ENCODE data around the gene SPRY1. TPM values are rescaled to one million over a fixed set of nuclear protein-coding genes. Genes with fewer than 3 reads are reported as not detected.

Gene SPRY1
- total RNA-seq, 2 experiments from 2014 or later: 0.13 to 0.79 TPM

GRCh38 chr4:123412700-123413512 is 16.3 kb downstream of the SPRY1 start:
- Histone ChIP-seq H3K4me3 (ENCODE audit: low read depth, low read length, poor library complexity, severe bottlenecking) (no peak overlapping the region), H3K36me3 (ENCODE audit: insufficient read depth, low read length) (no peaks in the 10 kb centered on the region), H2AFZ (ENCODE audit: low read length) (no peak overlapping the region), H3K4me2 (ENCODE audit: low read length) (peak overlapping the region; percentile 44), H4K20me1 (ENCODE audit: insufficient read depth, low read length) (no peaks in the 10 kb centered on the region), H3K9me2 (ENCODE audit: insufficient read depth, low read length) (no peaks in the 10 kb centered on the region), H3K9me3 (ENCODE audit: low read length) (no peaks in the 10 kb centered on the region), H3K4me1 (ENCODE audit: insufficient read depth, low read length, poor library complexity, severe bottlenecking) (peaks cover 19% of the 10 kb centered on the region), H3K27ac (ENCODE audit: low read depth, low read length, poor library complexity, severe bottlenecking) (no peak overlapping the region), H3K79me2 (ENCODE audit: insufficient read depth, low read depth, low read length) (no peaks in the 10 kb centered on the region)
- intact Hi-C loops (cut with micrococcal nuclease; ENCODE audit: unreplicated experiment): no loop called here
- TF ChIP-seq CTCF (conservative IDR thresholded peaks at IDR 0.05; ENCODE audit: low read length) (no peak), EZH2phosphoT487 (IDR thresholded peaks at IDR 0.05; ENCODE audit: borderline replicate concordance, low read depth, low read length) (no peak)
- no TSS peak for BruUV-seq (replicated peaks)
- POLR2A ChIA-PET: interaction anchor here (1.2 to 1.4 kb wide), 2 partner anchors 11 to 37 kb away, joined by 4 to 6 read pairs; no protein-coding TSS in a partner anchor
- DNase-seq (ENCODE audit: low spot score): no peak
- CTCF ChIA-PET (ENCODE audit: unreplicated experiment): interaction anchor here (0.6 kb wide), 1 partner anchor 118 kb away, joined by 3 read pairs; no protein-coding TSS in a partner anchor

- peaks cover 30% of the 10 kb centered on the region for H3K4me1 ChIP-seq (ENCODE audit: insufficient read depth, low read length, poor library complexity, severe bottlenecking)
- H4K20me1 ChIP-seq (ENCODE audit: insufficient read depth, low read length): no peaks in the 10 kb centered on the region
- H3K9me3 ChIP-seq (ENCODE audit: low read length): no peaks in the 10 kb centered on the region
- TF ChIP-seq EZH2phosphoT487 (IDR thresholded peaks at IDR 0.05; ENCODE audit: borderline replicate concordance, low read depth, low read length) (no peak), CTCF (conservative IDR thresholded peaks at IDR 0.05; ENCODE audit: low read length) (no peak)
- H3K79me2 ChIP-seq (ENCODE audit: insufficient read depth, low read depth, low read length): no peaks in the 10 kb centered on the region
- no peak overlapping the region for H3K27ac ChIP-seq (ENCODE audit: low read depth, low read length, poor library complexity, severe bottlenecking)
- DNase-seq (ENCODE audit: low spot score): no peak
- H3K4me2 ChIP-seq (ENCODE audit: low read length): no peak overlapping the region
- POLR2A ChIA-PET: no interaction called here
- BruUV-seq (replicated peaks): no TSS peak
- H2AFZ ChIP-seq (ENCODE audit: low read length): no peak overlapping the region
- H3K36me3 ChIP-seq (ENCODE audit: insufficient read depth, low read length): no peaks in the 10 kb centered on the region
- H3K4me3 ChIP-seq (ENCODE audit: low read depth, low read length, poor library complexity, severe bottlenecking): no peak overlapping the region
- H3K9me2 ChIP-seq (ENCODE audit: insufficient read depth, low read length): no peaks in the 10 kb centered on the region
- intact Hi-C loops (cut with micrococcal nuclease; ENCODE audit: unreplicated experiment): no loop called here
- CTCF ChIA-PET (ENCODE audit: unreplicated experiment): no interaction called here
Observed at GRCh38 chr4:123415576-123415975, 19.0 kb downstream of the SPRY1 start.

GRCh38 chr4:123415977-123416376 is 19.4 kb downstream of the SPRY1 start:
- DNase-seq (ENCODE audit: low spot score): no peak
- no peak overlapping the region for H2AFZ ChIP-seq (ENCODE audit: low read length)
- H4K20me1 ChIP-seq (ENCODE audit: insufficient read depth, low read length): no peaks in the 10 kb centered on the region
- BruUV-seq (replicated peaks): no TSS peak
- POLR2A ChIA-PET: no interaction called here
- H3K9me3 ChIP-seq (ENCODE audit: low read length): no peaks in the 10 kb centered on the region
- H3K4me3 ChIP-seq (ENCODE audit: low read depth, low read length, poor library complexity, severe bottlenecking): no peak overlapping the region
- intact Hi-C loops (cut with micrococcal nuclease; ENCODE audit: unreplicated experiment): no loop called here
- no peak overlapping the region for H3K27ac ChIP-seq (ENCODE audit: low read depth, low read length, poor library complexity, severe bottlenecking)
- TF ChIP-seq EZH2phosphoT487 (IDR thresholded peaks at IDR 0.05; ENCODE audit: borderline replicate concordance, low read depth, low read length): no peak
- no peak for TF ChIP-seq CTCF (conservative IDR thresholded peaks at IDR 0.05; ENCODE audit: low read length)
- CTCF ChIA-PET (ENCODE audit: unreplicated experiment): no interaction called here
- H3K36me3 ChIP-seq (ENCODE audit: insufficient read depth, low read length): no peaks in the 10 kb centered on the region
- H3K4me1 ChIP-seq (ENCODE audit: insufficient read depth, low read length, poor library complexity, severe bottlenecking): peaks cover 30% of the 10 kb centered on the region
- H3K9me2 ChIP-seq (ENCODE audit: insufficient read depth, low read length): no peaks in the 10 kb centered on the region
- H3K4me2 ChIP-seq (ENCODE audit: low read length): no peak overlapping the region
- no peaks in the 10 kb centered on the region for H3K79me2 ChIP-seq (ENCODE audit: insufficient read depth, low read depth, low read length)

Data from OCI-LY7 (cell line).